ENCODE data around the gene CHMP2B.
A peak's percentile ranks its signal among the peaks of the same experiment; 100 is the strongest.
"Not testable (repeated sequence)": the region's sequence is repeated elsewhere in the genome, so short reads cannot be mapped to it uniquely, and the experiment has no call there.

CHMP2B gene

DNA sequence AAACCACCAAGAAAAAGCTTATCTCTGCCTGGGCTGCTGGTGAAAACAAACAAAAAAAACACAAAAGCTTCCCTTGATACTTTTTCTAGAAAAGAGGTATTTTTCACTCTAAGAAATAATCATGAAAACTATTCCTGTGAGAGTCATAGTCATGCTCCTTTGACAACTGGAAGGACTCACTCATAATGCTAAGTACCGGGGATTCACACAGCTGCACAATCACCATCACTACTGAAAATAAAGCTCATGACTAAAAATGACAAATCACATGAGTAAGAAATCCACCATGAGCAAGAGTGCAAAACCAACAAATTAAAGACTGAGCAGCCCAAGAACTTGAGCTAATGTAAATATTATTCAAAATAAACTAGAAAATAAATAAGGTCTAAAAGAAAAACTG, 59.9 kb downstream of the CHMP2B start:
- H3K4me3 ChIP-seq (ENCODE audit: low read length) = no peak overlapping the region
- DNase-seq (ENCODE audit: low read depth, low spot score) = no peak

DNA sequence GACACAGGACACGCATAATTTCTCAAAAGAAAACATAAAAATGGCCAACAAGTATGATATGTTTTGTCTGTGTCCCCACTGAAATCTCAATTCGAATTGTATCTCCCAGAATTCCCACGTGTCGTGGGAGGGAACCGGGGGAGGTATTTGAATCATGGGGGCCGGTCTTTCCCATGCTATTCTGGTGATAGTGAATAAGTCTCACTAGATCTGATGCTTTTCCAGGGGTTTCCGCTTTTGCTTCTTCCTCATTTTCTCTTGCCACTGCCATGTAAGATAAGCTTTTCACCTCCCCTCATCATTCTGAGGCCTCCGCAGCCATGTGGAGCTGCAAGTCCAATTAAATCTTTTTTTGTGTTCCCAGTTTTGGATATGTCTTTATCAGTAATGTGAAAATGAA, 61.3 kb downstream of the CHMP2B start:
- no peak for DNase-seq (ENCODE audit: low read depth, low spot score)
- H3K4me3 ChIP-seq (ENCODE audit: low read length) = no peak overlapping the region

DNA sequence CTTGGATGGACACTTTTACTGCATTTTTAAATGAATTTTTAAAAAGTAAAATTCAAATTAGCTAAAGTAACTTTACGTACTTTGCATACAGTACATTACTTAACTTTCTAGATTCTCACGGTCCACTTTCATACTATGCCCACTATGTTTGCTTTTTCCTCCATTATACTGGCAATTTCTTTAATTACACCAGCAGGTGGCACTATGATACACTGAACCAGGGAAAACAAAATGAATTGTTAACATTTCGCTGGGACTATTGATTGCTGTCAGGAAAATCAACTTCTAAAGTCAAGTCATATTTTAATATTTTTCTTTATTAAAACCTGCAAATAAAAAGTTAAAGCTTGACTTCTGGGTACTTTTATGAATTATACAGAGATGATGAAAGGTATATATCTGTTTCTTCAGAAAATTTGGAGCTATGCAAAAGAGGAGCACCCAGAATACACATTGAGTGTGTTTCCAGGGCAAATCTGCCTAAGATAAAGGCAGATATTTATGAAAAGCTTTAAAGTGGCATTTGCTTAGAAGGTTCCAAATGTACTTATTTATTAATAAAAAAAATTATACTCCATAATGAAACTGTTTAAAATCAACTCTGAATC, 71.1 kb downstream of the CHMP2B start:
- no peak overlapping the region for H3K4me3 ChIP-seq (ENCODE audit: low read length)
- DNase-seq (ENCODE audit: low read depth, low spot score) = peak; percentile 28

DNA sequence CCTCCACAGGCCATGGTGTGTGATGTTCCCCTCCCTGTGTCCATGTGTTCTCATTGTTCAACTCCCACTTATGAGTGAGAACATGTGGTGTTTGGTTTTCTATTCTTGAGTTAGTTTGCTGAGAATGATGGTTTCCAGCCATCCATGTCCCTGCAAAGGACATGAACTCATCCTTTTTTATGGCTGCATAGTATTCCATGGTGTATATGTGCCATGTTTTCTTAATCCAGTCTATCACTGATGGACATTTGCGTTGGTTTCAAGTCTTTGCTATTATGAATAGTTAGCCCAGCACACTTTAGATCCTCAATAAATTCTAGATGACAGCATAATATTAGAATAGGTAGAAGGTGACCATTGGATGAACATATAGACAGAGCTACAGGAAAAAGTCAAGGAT, 77.9 kb downstream of the CHMP2B start:
- not testable (repeated sequence) for DNase-seq (ENCODE audit: low read depth, low spot score); H3K4me3 ChIP-seq (ENCODE audit: low read length)
